Measurements from ENCODE around the gene SF3B1.

DNA sequence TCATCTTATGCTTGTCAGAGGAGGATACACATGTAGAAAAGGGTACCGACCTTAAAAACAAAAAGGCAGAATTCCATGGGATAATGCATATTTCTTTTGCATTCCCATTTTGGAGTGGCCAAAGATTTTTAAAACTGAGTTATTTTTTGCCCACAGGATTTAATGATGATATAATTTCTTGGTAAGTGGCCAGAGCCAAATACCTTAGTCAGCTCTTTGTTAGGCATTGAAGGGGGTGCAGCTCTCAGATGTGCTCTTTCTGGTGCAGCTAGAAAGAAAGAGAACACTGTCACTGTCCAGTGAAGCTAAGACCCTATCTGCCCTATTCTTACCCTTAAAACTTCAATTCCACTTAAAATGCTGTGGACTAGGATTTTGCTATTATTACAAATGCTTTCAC is 29.3 kb upstream of the SF3B1 start:
- TF ChIP-seq POLR2A (IDR thresholded peaks at IDR 0.05) = no peak
- TF ChIP-seq, protein P1, sequence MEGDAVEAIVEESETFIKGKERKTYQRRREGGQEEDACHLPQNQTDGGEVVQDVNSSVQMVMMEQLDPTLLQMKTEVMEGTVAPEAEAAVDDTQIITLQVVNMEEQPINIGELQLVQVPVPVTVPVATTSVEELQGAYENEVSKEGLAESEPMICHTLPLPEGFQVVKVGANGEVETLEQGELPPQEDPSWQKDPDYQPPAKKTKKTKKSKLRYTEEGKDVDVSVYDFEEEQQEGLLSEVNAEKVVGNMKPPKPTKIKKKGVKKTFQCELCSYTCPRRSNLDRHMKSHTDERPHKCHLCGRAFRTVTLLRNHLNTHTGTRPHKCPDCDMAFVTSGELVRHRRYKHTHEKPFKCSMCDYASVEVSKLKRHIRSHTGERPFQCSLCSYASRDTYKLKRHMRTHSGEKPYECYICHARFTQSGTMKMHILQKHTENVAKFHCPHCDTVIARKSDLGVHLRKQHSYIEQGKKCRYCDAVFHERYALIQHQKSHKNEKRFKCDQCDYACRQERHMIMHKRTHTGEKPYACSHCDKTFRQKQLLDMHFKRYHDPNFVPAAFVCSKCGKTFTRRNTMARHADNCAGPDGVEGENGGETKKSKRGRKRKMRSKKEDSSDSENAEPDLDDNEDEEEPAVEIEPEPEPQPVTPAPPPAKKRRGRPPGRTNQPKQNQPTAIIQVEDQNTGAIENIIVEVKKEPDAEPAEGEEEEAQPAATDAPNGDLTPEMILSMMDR (IDR thresholded peaks at IDR 0.05) = no peak
- TF ChIP-seq POLR2AphosphoS5 (IDR thresholded peaks at IDR 0.05; ENCODE audit: insufficient read depth in 1 of 2, low read depth in 1 of 2) = no peak

Data from vagina (tissue), 2 donors.